22Rv1 (cell line): ENCODE results near the gene PPIL4.

Experiments used
- H3K27ac ChIP-seq: fragments of 450-650 bp; 2 replicates; pipeline ENCODE4 v1.5.1; 2017
- ZFX ChIP-seq: fragments of 450-650 bp; IDR thresholded peaks from 2 replicates; pipeline ENCODE4 v1.6.1; 2017; ENCODE audit warnings: antibody characterized with exemption, borderline replicate concordance
- TF ChIP-seq, protein P1 (sequence below): fragments of 450-650 bp; IDR thresholded peaks from 2 replicates; pipeline ENCODE4 v1.5.1; 2017; ENCODE audit warnings: mild to moderate bottlenecking

PPIL4 gene

DNA sequence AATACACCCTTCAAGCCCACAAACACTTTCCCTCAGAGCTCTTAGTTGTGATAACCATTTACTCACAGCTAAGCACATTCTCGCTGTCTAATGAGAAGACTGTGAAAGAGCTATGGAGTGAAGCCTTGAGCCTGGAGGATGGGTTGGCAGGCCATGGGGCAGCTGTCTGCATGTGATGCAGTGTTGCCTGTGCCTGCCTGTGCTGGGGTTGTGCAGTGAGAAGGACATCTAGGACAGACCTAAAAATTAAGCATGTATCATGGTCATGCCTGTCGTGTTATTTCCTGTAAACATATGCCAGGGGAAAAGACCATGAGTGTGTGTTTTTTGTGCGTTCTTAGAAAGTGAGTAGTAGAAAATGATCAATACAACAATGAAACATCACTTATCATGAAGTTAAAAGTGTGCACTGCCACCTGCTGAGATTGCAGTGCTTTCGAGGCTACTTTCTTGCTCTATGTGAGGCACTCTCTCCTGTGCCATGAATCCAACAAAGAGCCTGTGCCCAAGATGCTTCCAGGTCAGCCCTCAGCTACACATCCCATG lies 53.0 kb downstream of the PPIL4 start:
- TF ChIP-seq, protein P1, sequence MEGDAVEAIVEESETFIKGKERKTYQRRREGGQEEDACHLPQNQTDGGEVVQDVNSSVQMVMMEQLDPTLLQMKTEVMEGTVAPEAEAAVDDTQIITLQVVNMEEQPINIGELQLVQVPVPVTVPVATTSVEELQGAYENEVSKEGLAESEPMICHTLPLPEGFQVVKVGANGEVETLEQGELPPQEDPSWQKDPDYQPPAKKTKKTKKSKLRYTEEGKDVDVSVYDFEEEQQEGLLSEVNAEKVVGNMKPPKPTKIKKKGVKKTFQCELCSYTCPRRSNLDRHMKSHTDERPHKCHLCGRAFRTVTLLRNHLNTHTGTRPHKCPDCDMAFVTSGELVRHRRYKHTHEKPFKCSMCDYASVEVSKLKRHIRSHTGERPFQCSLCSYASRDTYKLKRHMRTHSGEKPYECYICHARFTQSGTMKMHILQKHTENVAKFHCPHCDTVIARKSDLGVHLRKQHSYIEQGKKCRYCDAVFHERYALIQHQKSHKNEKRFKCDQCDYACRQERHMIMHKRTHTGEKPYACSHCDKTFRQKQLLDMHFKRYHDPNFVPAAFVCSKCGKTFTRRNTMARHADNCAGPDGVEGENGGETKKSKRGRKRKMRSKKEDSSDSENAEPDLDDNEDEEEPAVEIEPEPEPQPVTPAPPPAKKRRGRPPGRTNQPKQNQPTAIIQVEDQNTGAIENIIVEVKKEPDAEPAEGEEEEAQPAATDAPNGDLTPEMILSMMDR, result no peak

GRCh38 chr6:149489967-149490366 lies 55.9 kb downstream of the PPIL4 start:
- TF ChIP-seq, protein P1, result no peak
- no peak for TF ChIP-seq ZFX
- no peak overlapping the region for H3K27ac ChIP-seq

More for the DNA sequence above, 53.0 kb downstream of the PPIL4 start:
- no peak overlapping the region for H3K27ac ChIP-seq

DNA sequence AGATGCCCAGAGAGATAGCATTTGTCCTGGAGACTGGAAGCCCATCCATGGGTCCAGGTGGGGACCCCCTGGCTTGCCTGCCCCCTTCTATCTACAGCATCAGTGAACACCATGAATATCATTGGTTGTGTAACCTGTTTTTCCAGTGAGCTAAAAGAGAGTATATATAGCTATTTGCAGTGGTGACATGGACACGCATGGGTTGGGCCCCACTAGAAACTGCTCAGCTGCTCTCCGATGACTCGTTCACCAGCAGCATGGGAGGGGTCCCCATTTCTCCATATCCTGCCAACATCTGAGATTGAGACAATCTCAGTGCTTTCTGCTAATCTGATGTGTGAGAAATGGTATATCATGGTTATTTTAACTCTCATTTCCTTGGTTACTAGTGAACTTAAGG lies 57.0 kb downstream of the PPIL4 start:
- TF ChIP-seq, protein P1, result no peak
- TF ChIP-seq ZFX, result no peak
- H3K27ac ChIP-seq, result no peak overlapping the region

- TF ChIP-seq, protein P1, result no peak
- TF ChIP-seq ZFX, result no peak
- no peak overlapping the region for H3K27ac ChIP-seq
These were observed 58.5 kb downstream of the PPIL4 start for GRCh38 chr6:149487316-149487715.

DNA sequence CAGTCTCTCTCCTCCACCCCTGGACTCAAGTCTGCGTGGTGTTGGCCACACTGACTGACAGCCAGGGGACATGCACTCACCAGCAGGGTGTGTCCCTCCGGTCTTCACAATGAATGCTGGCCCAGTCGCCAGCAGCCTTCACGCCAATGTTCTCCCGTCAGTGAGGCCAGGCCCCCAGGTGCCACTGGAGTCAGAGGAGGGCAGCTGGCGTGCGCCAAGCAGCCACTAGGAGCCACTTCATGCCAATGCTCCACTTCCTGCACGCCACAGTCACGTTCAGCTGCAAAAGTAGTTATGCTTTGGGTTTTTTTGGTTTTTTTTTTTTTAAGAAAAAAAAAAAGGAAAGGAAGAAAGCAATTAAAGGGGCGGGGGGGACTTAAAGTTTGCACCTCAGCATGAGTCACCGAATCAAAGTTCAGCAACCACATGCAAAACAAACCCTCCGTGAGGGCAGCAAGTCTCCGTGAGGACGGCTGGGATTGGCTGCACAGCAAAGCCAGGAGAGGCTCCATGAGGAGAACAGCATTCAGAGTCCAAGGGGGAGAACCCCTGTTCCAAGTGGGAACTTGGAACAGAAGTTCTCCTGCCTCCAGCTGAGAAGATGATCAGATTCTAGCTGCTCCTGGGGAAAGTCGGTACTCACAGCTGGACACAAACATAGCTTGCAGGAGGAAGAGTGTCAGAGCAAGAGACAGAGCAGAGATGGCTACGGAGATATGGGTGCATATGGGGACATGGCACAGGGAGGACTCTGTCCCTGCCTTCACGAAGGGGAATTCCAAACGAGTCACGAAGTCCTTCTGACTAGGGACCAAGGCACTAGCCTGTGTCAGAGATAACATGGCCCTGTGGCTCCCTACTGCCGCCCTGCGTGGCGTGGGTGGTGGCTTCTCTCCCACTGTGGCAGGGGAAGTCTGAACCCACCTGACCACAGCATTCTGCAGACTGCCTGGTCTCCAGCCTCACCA lies 60.8 kb downstream of the PPIL4 start, which contains the start of gene ZC3H12D:
TSS of gene ZC3H12D (minus strand) at position 282 of the 968 bp plus-strand sequence. CDS start 10,471 bp downstream, outside the sequence.
- TF ChIP-seq, protein P1, result no peak
- TF ChIP-seq ZFX, result no peak

GRCh38 chr6:149483849-149484655 lies 61.8 kb downstream of the PPIL4 start:
- no peak for TF ChIP-seq ZFX
- TF ChIP-seq, protein P1, result no peak

More for the DNA sequence above, 60.8 kb downstream of the PPIL4 start, which contains the start of gene ZC3H12D:
- H3K27ac ChIP-seq, result no peak within 1 kb of the TSS

More at GRCh38 chr6:149483849-149484655, 61.8 kb downstream of the PPIL4 start:
- no peak overlapping the region for H3K27ac ChIP-seq
